Measurements from ENCODE around the gene ATXN7L1.

DNA sequence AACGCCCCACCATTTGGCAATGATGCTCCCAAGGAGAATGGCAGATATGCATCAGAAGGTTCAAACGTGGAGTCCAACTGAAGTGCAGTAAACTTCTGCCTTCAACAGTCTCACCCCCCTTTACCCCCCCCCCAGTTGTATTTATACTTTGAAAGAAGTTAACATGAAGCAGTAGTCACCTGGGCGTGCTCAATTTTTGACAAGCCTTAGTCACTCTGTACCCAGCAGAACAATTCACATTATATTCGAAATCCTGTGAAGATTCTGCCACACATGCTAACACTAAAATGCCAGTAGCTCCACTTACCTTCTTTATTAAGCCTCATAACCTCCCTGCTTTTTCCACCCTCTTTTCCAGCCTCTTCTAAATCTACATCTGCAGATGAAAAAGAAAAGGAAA is 894 bp downstream of the ATXN7L1 start:
- peak in 2 of 4 donors; percentile 10 to 19 for TF ChIP-seq POLR2AphosphoS5 (IDR thresholded peaks at IDR 0.05)
- no peak for TF ChIP-seq CTCF (IDR thresholded peaks at IDR 0.05)
